H9 (cell line): ENCODE results near the gene FNDC3B. TPM values are rescaled to one million over a fixed set of nuclear protein-coding genes. Genes with fewer than 3 reads are reported as not detected.

Experiments
- DNase-seq: peaks from one replicate; pipeline ENCODE4 v3.0.0-alpha.2; 2017
- H2AFZ ChIP-seq: one replicate; pipeline ENCODE4 v1.6.1; 2013; ENCODE audit warnings: mild to moderate bottlenecking, low read length, control low read depth, moderate library complexity
- H2AK5ac ChIP-seq: 2 replicates; pipeline ENCODE4 v1.6.1; 2013; ENCODE audit warnings: low read length, control low read depth, mixed read lengths; ENCODE audit not compliant: insufficient read length
- H2BK120ac ChIP-seq: one replicate; pipeline ENCODE4 v1.6.1; 2013; ENCODE audit warnings: low read depth, mild to moderate bottlenecking, low read length, control low read depth, inconsistent platforms; ENCODE audit not compliant: poor library complexity, severe bottlenecking
- H2BK12ac ChIP-seq: 2 replicates; pipeline ENCODE4 v1.6.1; 2013; ENCODE audit warnings: low read length, control low read depth, mixed read lengths, low read depth; ENCODE audit not compliant: insufficient read length
- H2BK15ac ChIP-seq: 2 replicates; pipeline ENCODE4 v1.6.1; 2013; ENCODE audit warnings: low read depth, low read length, control low read depth
- H2BK20ac ChIP-seq: one replicate; pipeline ENCODE4 v1.6.1; 2013; ENCODE audit warnings: low read depth, mild to moderate bottlenecking, low read length, control low read depth, inconsistent platforms; ENCODE audit not compliant: poor library complexity, severe bottlenecking
- H2BK5ac ChIP-seq: 2 replicates; pipeline ENCODE4 v1.6.1; 2013; ENCODE audit warnings: low read length, control low read depth, mixed read lengths; ENCODE audit not compliant: insufficient read length
- H3K14ac ChIP-seq: 2 replicates; pipeline ENCODE4 v1.6.1; 2013; ENCODE audit warnings: low read length, control low read depth; ENCODE audit not compliant: insufficient read depth
- H3K18ac ChIP-seq: 2 replicates; pipeline ENCODE4 v1.6.1; 2013; ENCODE audit warnings: low read depth, mild to moderate bottlenecking, mixed read lengths, low read length, control low read depth; ENCODE audit not compliant: insufficient read length
- H3K23ac ChIP-seq: 2 replicates; pipeline ENCODE4 v1.6.1; 2013; ENCODE audit warnings: low read length, control low read depth, mixed read lengths, low read depth; ENCODE audit not compliant: insufficient read length
- H3K23me2 ChIP-seq: 2 replicates; pipeline ENCODE4 v1.6.1; 2013; ENCODE audit warnings: low read depth, mild to moderate bottlenecking, mixed read lengths, low read length, control low read depth; ENCODE audit not compliant: insufficient read length, poor library complexity, severe bottlenecking
- H3K27ac ChIP-seq: 2 replicates; pipeline ENCODE4 v1.5.1; 2013; ENCODE audit warnings: low read length, control low read depth, mixed read lengths, low read depth; ENCODE audit not compliant: insufficient read length
- H3K27me3 ChIP-seq: 2 replicates; pipeline ENCODE4 v1.6.1; 2013; ENCODE audit warnings: low read length, control low read depth, inconsistent platforms; ENCODE audit not compliant: insufficient read depth
- H3K4ac ChIP-seq: 2 replicates; pipeline ENCODE4 v1.6.1; 2013; ENCODE audit warnings: low read depth, mild to moderate bottlenecking, control low read depth, inconsistent platforms, low read length, moderate library complexity
- H3K4me1 ChIP-seq: 2 replicates; pipeline ENCODE4 v1.6.1; 2013; ENCODE audit warnings: low read length, control low read depth, inconsistent platforms; ENCODE audit not compliant: insufficient read depth
- H3K4me2 ChIP-seq: 2 replicates; pipeline ENCODE4 v1.6.1; 2013; ENCODE audit warnings: low read length, control low read depth, mixed read lengths; ENCODE audit not compliant: insufficient read length, insufficient read depth
- H3K56ac ChIP-seq: 2 replicates; pipeline ENCODE4 v1.6.1; 2013; ENCODE audit warnings: low read depth, mild to moderate bottlenecking, mixed read lengths, low read length, control low read depth; ENCODE audit not compliant: insufficient read length
- H3K79me1 ChIP-seq: 2 replicates; pipeline ENCODE4 v1.6.1; 2013; ENCODE audit warnings: low read depth, mild to moderate bottlenecking, moderate library complexity, low read length, control low read depth, inconsistent platforms; ENCODE audit not compliant: insufficient read depth, poor library complexity, severe bottlenecking
- H3K79me2 ChIP-seq: 2 replicates; pipeline ENCODE4 v1.6.1; 2013; ENCODE audit warnings: low read length, control low read depth, inconsistent platforms; ENCODE audit not compliant: insufficient read depth
- H3K9ac ChIP-seq: 2 replicates; pipeline ENCODE4 v1.6.1; 2013; ENCODE audit warnings: low read length, control low read depth, mixed read lengths; ENCODE audit not compliant: insufficient read length; ENCODE audit errors: extremely low read depth
- H3K9me3 ChIP-seq: one replicate; pipeline ENCODE4 v1.6.1; 2013; ENCODE audit warnings: low read depth, low read length, inconsistent platforms; ENCODE audit not compliant: control insufficient read depth
- H3T11ph ChIP-seq: one replicate; pipeline ENCODE4 v1.6.1; 2013; ENCODE audit warnings: mild to moderate bottlenecking, low read length, control low read depth, inconsistent platforms
- H4K20me1 ChIP-seq: one replicate; pipeline ENCODE4 v1.6.1; 2013; ENCODE audit not compliant: control insufficient read depth, insufficient read length, insufficient read depth
- H4K5ac ChIP-seq: 2 replicates; pipeline ENCODE4 v1.6.1; 2013; ENCODE audit warnings: low read depth, mild to moderate bottlenecking, mixed read lengths, low read length, control low read depth; ENCODE audit not compliant: insufficient read length
- H4K8ac ChIP-seq: replicated peaks from 2 replicates; pipeline ENCODE4 v1.6.1; 2013; ENCODE audit warnings: low read length, control low read depth, mixed read lengths, low read depth; ENCODE audit not compliant: insufficient read length
- H4K91ac ChIP-seq: 2 replicates; pipeline ENCODE4 v1.6.1; 2013; ENCODE audit warnings: low read depth, mild to moderate bottlenecking, moderate library complexity, mixed read lengths, low read length, control low read depth; ENCODE audit not compliant: insufficient read length
- H3K27ac Mint-ChIP-seq, 3 experiments: 2 replicates in 2 of 3; 3 replicates in 1 of 3; pipeline ENCODE4 v1.8.0; 2020 to 2021; ENCODE audit warnings: mixed read lengths in 3 of 3, mild to moderate bottlenecking in 1 of 3, moderate library complexity in 1 of 3
- H3K27me3 Mint-ChIP-seq: 2 replicates; pipeline ENCODE4 v1.8.0; 2021; ENCODE audit warnings: low read depth, mild to moderate bottlenecking, moderate library complexity, mixed read lengths
- H3K36me3 Mint-ChIP-seq, 3 experiments: 2 replicates in 2 of 3; 3 replicates in 1 of 3; pipeline ENCODE4 v1.8.0; 2020 to 2021; ENCODE audit warnings: low read depth in 3 of 3, mixed read lengths in 3 of 3; ENCODE audit not compliant: insufficient read depth in 1 of 3
- H3K4me1 Mint-ChIP-seq, 2 experiments: 2 replicates each; pipeline ENCODE4 v1.8.0; 2020; ENCODE audit warnings: mixed read lengths in 2 of 2
- H3K4me3 Mint-ChIP-seq, 2 experiments: 2 replicates in 1 of 2; 3 replicates in 1 of 2; pipeline ENCODE4 v1.8.0; 2020 to 2021; ENCODE audit warnings: mild to moderate bottlenecking in 2 of 2, mixed read lengths in 2 of 2, moderate library complexity in 1 of 2
- H3K9me3 Mint-ChIP-seq, 2 experiments: 2 replicates in 1 of 2; 3 replicates in 1 of 2; pipeline ENCODE4 v1.8.0; 2020; ENCODE audit warnings: mild to moderate bottlenecking in 2 of 2, mixed read lengths in 2 of 2, moderate library complexity in 1 of 2
- CTCF ChIP-seq: fragments of 200-600 bp; sonication (generic); conservative IDR thresholded peaks from 3 replicates; pipeline ENCODE4 v1.8.0; 2021; ENCODE audit warnings: antibody characterized with exemption, mild to moderate bottlenecking
- WGBS: extraction: QIAGEN DNeasy Blood & Tissue Kit; methylation state at CpG from one replicate; pipeline ENCODE4 v1.1.7; 2013; ENCODE audit warnings: missing lambda C conversion rate, low lambda C conversion rate, mixed read lengths; ENCODE audit not compliant: insufficient read length; ENCODE audit errors: extremely low coverage; 5-methylcytosine and 5-hydroxymethylcytosine counted together
- total RNA-seq: library from RNA; stranded (reverse); gene quantifications from 2 replicates; pipeline ENCODE4 v1.2.1, GENCODE V29; 2021

The FNDC3B gene
- total RNA-seq, 1 experiment from 2014 or later: 43.8 TPM

- Histone ChIP-seq H3K79me1 (no peaks in the 10 kb centered on the region), H3T11ph (no peak overlapping the region), H2AK5ac (no peak overlapping the region), H3K4me1 (peaks cover 4% of the 10 kb centered on the region), H3K4ac (no peak overlapping the region), H3K23me2 (no peaks in the 10 kb centered on the region), H4K5ac (no peak overlapping the region), H2BK15ac (no peak overlapping the region), H3K27me3 (no peaks in the 10 kb centered on the region), H3K27ac (no peak overlapping the region), H3K18ac (no peak overlapping the region), H4K20me1 (no peaks in the 10 kb centered on the region), H2AFZ (no peak overlapping the region), H3K14ac (no peak overlapping the region), H2BK12ac (no peak overlapping the region), H3K23ac (no peak overlapping the region), H3K56ac (no peak overlapping the region), H4K8ac (no peak overlapping the region), H2BK120ac (no peak overlapping the region), H4K91ac (no peak overlapping the region), H2BK5ac (no peak overlapping the region), H2BK20ac (no peak overlapping the region), H3K9ac (no peak overlapping the region), H3K9me3 (peaks cover 18% of the 10 kb centered on the region), H3K4me2 (no peak overlapping the region), H3K79me2 (no peaks in the 10 kb centered on the region)
- Mint-ChIP-seq H3K36me3 (peaks cover 24 to 30% (median 29%) of the 10 kb centered on the region in 3 experiments), H3K4me3 (no peak overlapping the region), H3K27ac (peak overlapping the region in 1 of 3 experiments; percentile 61; a peak in 2 of 7 replicates), H3K4me1 (peaks cover 19 to 20% of the 10 kb centered on the region in 2 experiments), H3K9me3 (peaks cover 24 to 28% of the 10 kb centered on the region in 2 experiments), H3K27me3 (no peaks in the 10 kb centered on the region)
- TF ChIP-seq CTCF: no peak
- DNase-seq: no peak
- no CpG with 5 or more reads among the region's 10 CpGs for WGBS
These were observed 206.9 kb downstream of the FNDC3B start for GRCh38 chr3:172246107-172246844.
